ENCODE measurements around the gene LRMDA. TPM values are rescaled to one million over a fixed set of nuclear protein-coding genes. Genes with fewer than 3 reads are reported as not detected.

LRMDA gene
- total and polyA plus RNA-seq, 2 donors (not counting 1 experiment from before 2014, with no cell fraction given) = 0.12 TPM; not detected in 1

DNA sequence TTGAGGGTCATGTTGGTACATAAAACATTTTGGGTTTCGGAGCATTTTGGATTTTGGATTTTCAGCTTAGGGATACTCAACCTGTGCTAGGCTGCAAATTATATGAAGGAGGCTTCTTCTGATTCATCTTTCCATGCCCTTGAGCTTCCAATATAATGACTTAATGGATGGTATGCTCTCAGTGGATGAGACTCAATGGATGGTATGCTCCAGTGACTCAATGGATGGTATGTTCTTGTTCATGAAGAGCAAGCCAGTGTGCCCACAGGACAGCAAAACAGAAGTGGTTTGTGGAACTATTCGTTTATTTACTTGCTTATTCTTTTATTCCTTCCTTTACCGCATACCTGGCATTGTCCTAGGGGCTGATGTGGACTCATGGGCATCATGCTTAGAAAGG, 969.6 kb downstream of the LRMDA start:
- Histone ChIP-seq H2AFZ (ENCODE audit: insufficient read depth, low read depth, low read length, poor library complexity, severe bottlenecking) (no peak overlapping the region), H3K9me3 (ENCODE audit: control extremely low read depth in 1 of 3, control insufficient read depth in 2 of 3, insufficient read depth in 1 of 3, low read length in 2 of 3) (peaks cover 0 to 4% (median 0%) of the 10 kb centered on the region in 3 donors), H3K4me3 (ENCODE audit: control extremely low read depth in 1 of 5, extremely low read depth in 1 of 5, insufficient read depth in 1 of 5, low read depth in 2 of 5, low read length in 4 of 5) (no peak overlapping the region), H3K27ac (ENCODE audit: low read length in 2 of 2) (no peak overlapping the region), H3K9ac (ENCODE audit: low read length) (no peak overlapping the region), H4K20me1 (ENCODE audit: control insufficient read depth, insufficient read depth, low read length, poor library complexity, severe bottlenecking) (no peaks in the 10 kb centered on the region), H3K4me2 (replicated peaks; ENCODE audit: low read depth, low read length, poor library complexity, severe bottlenecking) (no peak overlapping the region), H3K4me1 (ENCODE audit: control insufficient read depth in 2 of 2, insufficient read depth in 2 of 2, low read length in 2 of 2) (no peaks in the 10 kb centered on the region), H3K36me3 (replicated peaks in 1 of 2; ENCODE audit: control extremely low read depth in 1 of 2, control insufficient read depth in 1 of 2, extremely low read depth in 1 of 2, insufficient read depth in 2 of 2, low read length in 1 of 2) (no peaks in the 10 kb centered on the region), H3K79me2 (ENCODE audit: control insufficient read depth, insufficient read depth, low read length) (no peaks in the 10 kb centered on the region), H3K27me3 (replicated peaks in 1 of 4; ENCODE audit: control extremely low read depth in 1 of 4, control insufficient read depth in 3 of 4, insufficient read depth in 4 of 4, low read length in 3 of 4) (no peaks in the 10 kb centered on the region)
- ChIA-PET CTCF (no interaction called here), POLR2A (no interaction called here)
- H3K9me3 Mint-ChIP-seq (ENCODE audit: insufficient read depth) = no peaks in the 10 kb centered on the region
- ATAC-seq (ENCODE audit: low read depth) = no peak
- H3K4me1 Mint-ChIP-seq = no peaks in the 10 kb centered on the region
- TF ChIP-seq, protein P1, sequence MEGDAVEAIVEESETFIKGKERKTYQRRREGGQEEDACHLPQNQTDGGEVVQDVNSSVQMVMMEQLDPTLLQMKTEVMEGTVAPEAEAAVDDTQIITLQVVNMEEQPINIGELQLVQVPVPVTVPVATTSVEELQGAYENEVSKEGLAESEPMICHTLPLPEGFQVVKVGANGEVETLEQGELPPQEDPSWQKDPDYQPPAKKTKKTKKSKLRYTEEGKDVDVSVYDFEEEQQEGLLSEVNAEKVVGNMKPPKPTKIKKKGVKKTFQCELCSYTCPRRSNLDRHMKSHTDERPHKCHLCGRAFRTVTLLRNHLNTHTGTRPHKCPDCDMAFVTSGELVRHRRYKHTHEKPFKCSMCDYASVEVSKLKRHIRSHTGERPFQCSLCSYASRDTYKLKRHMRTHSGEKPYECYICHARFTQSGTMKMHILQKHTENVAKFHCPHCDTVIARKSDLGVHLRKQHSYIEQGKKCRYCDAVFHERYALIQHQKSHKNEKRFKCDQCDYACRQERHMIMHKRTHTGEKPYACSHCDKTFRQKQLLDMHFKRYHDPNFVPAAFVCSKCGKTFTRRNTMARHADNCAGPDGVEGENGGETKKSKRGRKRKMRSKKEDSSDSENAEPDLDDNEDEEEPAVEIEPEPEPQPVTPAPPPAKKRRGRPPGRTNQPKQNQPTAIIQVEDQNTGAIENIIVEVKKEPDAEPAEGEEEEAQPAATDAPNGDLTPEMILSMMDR (IDR thresholded peaks at IDR 0.05) = no peak
- no peak for TF ChIP-seq EZH2 (IDR thresholded peaks at IDR 0.05; ENCODE audit: borderline replicate concordance, insufficient read depth, low read depth, low read length, poor library complexity, severe bottlenecking)
- intact Hi-C loops (cut with micrococcal nuclease) = no loop called here
- no peak overlapping the region for H3K27ac Mint-ChIP-seq
- H3K4me3 Mint-ChIP-seq = no peak overlapping the region
- no peaks in the 10 kb centered on the region for H3K27me3 Mint-ChIP-seq
- 80% methylated on average over 1 of the region's 3 CpGs for WGBS (ENCODE audit: insufficient coverage)
- DNase-seq = no peak

DNA sequence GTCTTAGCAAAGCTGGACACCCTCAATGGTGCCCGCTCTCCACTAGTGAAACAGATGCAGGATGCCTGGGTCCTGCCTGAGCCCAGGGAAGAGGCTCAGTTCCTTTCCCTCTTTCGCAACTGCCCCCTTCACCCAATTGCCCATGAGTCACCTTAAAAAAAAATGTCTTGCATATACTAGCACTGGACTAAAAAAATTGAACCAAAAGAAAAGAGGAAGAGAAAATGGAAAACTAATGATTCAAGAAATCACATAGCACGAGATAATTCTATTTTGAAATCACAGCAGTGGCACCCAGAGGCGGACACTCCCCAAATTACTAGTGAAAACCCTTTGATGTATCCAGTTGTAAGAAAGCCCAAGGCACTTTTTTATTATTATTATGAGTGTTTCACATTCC, 972.5 kb downstream of the LRMDA start:
- no peak for TF ChIP-seq EZH2 (IDR thresholded peaks at IDR 0.05; ENCODE audit: borderline replicate concordance, insufficient read depth, low read depth, low read length, poor library complexity, severe bottlenecking)
- TF ChIP-seq, protein P1 (IDR thresholded peaks at IDR 0.05) = no peak
- no peaks in the 10 kb centered on the region for H3K4me1 ChIP-seq (ENCODE audit: control insufficient read depth in 2 of 2, insufficient read depth in 2 of 2, low read length in 2 of 2)
- intact Hi-C loops (cut with micrococcal nuclease) = no loop called here

More for the DNA sequence above, 972.5 kb downstream of the LRMDA start:
- H3K27ac Mint-ChIP-seq = no peak overlapping the region
- Histone ChIP-seq H3K79me2 (ENCODE audit: control insufficient read depth, insufficient read depth, low read length) (no peaks in the 10 kb centered on the region), H2AFZ (ENCODE audit: insufficient read depth, low read depth, low read length, poor library complexity, severe bottlenecking) (no peak overlapping the region), H3K27ac (ENCODE audit: low read length in 2 of 2) (no peak overlapping the region), H3K9ac (ENCODE audit: low read length) (no peak overlapping the region), H3K4me2 (replicated peaks; ENCODE audit: low read depth, low read length, poor library complexity, severe bottlenecking) (no peak overlapping the region), H4K20me1 (ENCODE audit: control insufficient read depth, insufficient read depth, low read length, poor library complexity, severe bottlenecking) (no peaks in the 10 kb centered on the region), H3K9me3 (ENCODE audit: control extremely low read depth in 1 of 3, control insufficient read depth in 2 of 3, insufficient read depth in 1 of 3, low read length in 2 of 3) (peaks cover 0 to 4% (median 0%) of the 10 kb centered on the region in 3 donors), H3K36me3 (replicated peaks in 1 of 2; ENCODE audit: control extremely low read depth in 1 of 2, control insufficient read depth in 1 of 2, extremely low read depth in 1 of 2, insufficient read depth in 2 of 2, low read length in 1 of 2) (no peaks in the 10 kb centered on the region), H3K27me3 (replicated peaks in 1 of 4; ENCODE audit: control extremely low read depth in 1 of 4, control insufficient read depth in 3 of 4, insufficient read depth in 4 of 4, low read length in 3 of 4) (no peaks in the 10 kb centered on the region), H3K4me3 (ENCODE audit: control extremely low read depth in 1 of 5, extremely low read depth in 1 of 5, insufficient read depth in 1 of 5, low read depth in 2 of 5, low read length in 4 of 5) (no peak overlapping the region)
- ChIA-PET CTCF (no interaction called here), POLR2A (no interaction called here)
- H3K4me3 Mint-ChIP-seq = no peak overlapping the region
- DNase-seq = no peak
- no peak for ATAC-seq (ENCODE audit: low read depth)
- H3K4me1 Mint-ChIP-seq = no peaks in the 10 kb centered on the region
- H3K9me3 Mint-ChIP-seq (ENCODE audit: insufficient read depth) = no peaks in the 10 kb centered on the region
- no peaks in the 10 kb centered on the region for H3K27me3 Mint-ChIP-seq
- WGBS (ENCODE audit: insufficient coverage) = 100% methylated on average over 1 of the region's 4 CpGs
